CD4-positive, alpha-beta T cell (primary cell): Measurements from ENCODE around the gene KIAA0319L. TPM values are rescaled to one million over a fixed set of nuclear protein-coding genes. Genes with fewer than 3 reads are reported as not detected.

ENCODE experiments used
- ATAC-seq: fragments of 200-7000 bp; cut with Tn5 transposase; one replicate; pipeline ENCODE4 v1.10.0; 2022; ENCODE audit warnings: mild to moderate bottlenecking; ENCODE audit not compliant: poor library complexity
- CTCF ChIA-PET: fragments of 350-600 bp; sonication (Branson Sonifier 250); formaldehyde crosslinking; loops from one replicate; lab custom pipeline; 2021; ENCODE audit warnings: antibody characterized with exemption, inconsistent platforms; lab: Charles Lee
- POLR2A ChIA-PET: fragments of 350-600 bp; sonication (Branson Sonifier 250); formaldehyde crosslinking; loops from one replicate; lab custom pipeline; 2021; ENCODE audit warnings: antibody characterized with exemption, inconsistent platforms; lab: Charles Lee
- DNase-seq, 14 experiments: peaks; one replicate each; pipeline ENCODE4 v3.0.0-alpha.2; 2013 to 2020; ENCODE audit warnings: mixed read lengths in 2 of 14
- H3K27ac ChIP-seq, 2 donors: one replicate each; pipeline versions ENCODE4 v1.5.1 to v1.7.0; 2013; ENCODE audit warnings: low read length in 2 of 2, low read depth in 1 of 2, mild to moderate bottlenecking in 1 of 2
- H3K27me3 ChIP-seq, 2 experiments: 1 replicate in 1 of 2; 2 replicates in 1 of 2; pipeline versions ENCODE4 v1.6.1 to v1.7.0; 2013; ENCODE audit warnings: low read length in 2 of 2, control low read depth in 1 of 2, mild to moderate bottlenecking in 1 of 2, moderate library complexity in 1 of 2; ENCODE audit not compliant: insufficient read depth in 2 of 2, control insufficient read depth in 1 of 2
- H3K36me3 ChIP-seq: one replicate; pipeline ENCODE4 v1.6.1; 2013; ENCODE audit warnings: low read length, control low read depth; ENCODE audit not compliant: insufficient read depth
- H3K4me1 ChIP-seq: one replicate; pipeline ENCODE4 v1.6.1; 2013; ENCODE audit warnings: low read length, control low read depth; ENCODE audit not compliant: insufficient read depth
- H3K4me3 ChIP-seq: one replicate; pipeline ENCODE4 v1.5.1; 2013; ENCODE audit warnings: mild to moderate bottlenecking, low read length, moderate library complexity
- H3K9me3 ChIP-seq, 2 experiments: 1 replicate in 1 of 2; 2 replicates in 1 of 2; pipeline versions ENCODE4 v1.6.1 to v1.7.0; 2013; ENCODE audit warnings: low read length in 2 of 2, mild to moderate bottlenecking in 2 of 2, control low read depth in 1 of 2, moderate library complexity in 1 of 2; ENCODE audit not compliant: control insufficient read depth in 1 of 2, insufficient read depth in 1 of 2
- H3K27ac Mint-ChIP-seq: one replicate; pipeline ENCODE4 v1.8.0; 2020; ENCODE audit warnings: mixed read lengths
- H3K27me3 Mint-ChIP-seq: one replicate; pipeline ENCODE4 v1.8.0; 2021; ENCODE audit warnings: mixed read lengths
- H3K36me3 Mint-ChIP-seq: one replicate; pipeline ENCODE4 v1.8.0; 2021; ENCODE audit warnings: low read depth, mixed read lengths
- H3K4me1 Mint-ChIP-seq: one replicate; pipeline ENCODE4 v1.8.0; 2021; ENCODE audit warnings: low read depth, mixed read lengths
- H3K4me3 Mint-ChIP-seq: one replicate; pipeline ENCODE4 v1.8.0; 2020; ENCODE audit warnings: mild to moderate bottlenecking, mixed read lengths
- H3K9me3 Mint-ChIP-seq: one replicate; pipeline ENCODE4 v1.8.0; 2020; ENCODE audit warnings: mixed read lengths
- CTCF ChIP-seq: fragments of 200-600 bp; IDR thresholded peaks from one replicate; pipeline ENCODE4 v1.8.0; 2022; ENCODE audit warnings: antibody characterized with exemption, mild to moderate bottlenecking
- intact Hi-C, 2 experiments: fragments of 100-400 bp; cut with DNase I in 1 of 2; cut with micrococcal nuclease in 1 of 2; formaldehyde crosslinking; loops; one replicate each; pipeline versions ENCODE4 v1.15.1 to v1.9.0; 2023 to 2025; cut with DNase I, micrococcal nuclease
- total RNA-seq, 174 experiments: library from RNA in 2 of 174; stranded (reverse) in 2 of 174; gene quantifications; one replicate each; pipeline ENCODE4 v1.2.3 and lab custom pipeline; 2021 to 2026

KIAA0319L gene
- total RNA-seq, 2 experiments from 2014 or later, result 50.9 to 53.3 TPM

DNA sequence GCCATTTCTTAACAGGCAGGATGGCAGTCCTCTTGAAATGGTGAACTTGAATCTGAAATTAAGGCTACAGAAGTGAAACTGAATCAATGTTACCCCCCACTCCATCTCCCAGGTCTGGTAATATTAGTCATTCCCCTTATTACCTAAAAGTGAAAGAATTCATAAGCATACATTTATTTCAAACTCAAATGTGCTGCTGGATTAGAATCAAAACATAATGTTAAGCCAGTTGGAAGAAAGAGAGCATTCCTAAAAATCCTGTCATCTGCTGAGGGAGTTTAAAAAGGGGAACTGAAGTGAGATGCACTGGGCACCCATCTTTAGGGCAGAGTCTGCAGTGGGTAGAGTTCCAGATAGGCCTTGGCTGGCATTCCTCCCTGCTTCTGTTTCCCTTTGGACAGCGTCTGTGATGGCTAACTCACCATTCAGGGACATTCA lies 17.4 kb downstream of the KIAA0319L start:
- no peak overlapping the region for H3K4me3 ChIP-seq
- intact Hi-C loops, result loop anchor here in 1 of 2 experiments (1.0 kb wide), 1 partner anchor 33 kb away; no protein-coding TSS in a partner anchor
- Mint-ChIP-seq H3K27ac (peak overlapping the region; percentile 97), H3K27me3 (no peaks in the 10 kb centered on the region), H3K4me1 (peaks cover 93% of the 10 kb centered on the region), H3K36me3 (peaks cover 32% of the 10 kb centered on the region), H3K9me3 (no peaks in the 10 kb centered on the region), H3K4me3 (peak overlapping the region; percentile 87)
- peaks cover 48% of the 10 kb centered on the region for H3K4me1 ChIP-seq
- DNase-seq (peak in 2 of 14 experiments; percentile 33 to 34), ATAC-seq (no peak)
- H3K36me3 ChIP-seq, result peaks cover 9% of the 10 kb centered on the region
- POLR2A ChIA-PET, result interaction anchor here (0.8 to 4.0 kb wide), 6 partner anchors 17 to 88 kb away, joined by 3 to 53 read pairs (median 12); partner anchors contain the start of genes KIAA0319L and NCDN
- no peaks in the 10 kb centered on the region for H3K27me3 ChIP-seq
- CTCF ChIA-PET, result interaction anchor here (0.5 to 2.3 kb wide), 4 partner anchors 25 to 88 kb away, joined by 3 to 10 read pairs (median 4); no protein-coding TSS in a partner anchor
- no peak for TF ChIP-seq CTCF
- H3K27ac ChIP-seq, result peak overlapping the region; percentile 59 to 64
- H3K9me3 ChIP-seq, result no peaks in the 10 kb centered on the region

- Mint-ChIP-seq H3K4me3 (peak overlapping the region; percentile 87), H3K27me3 (no peaks in the 10 kb centered on the region), H3K27ac (peak overlapping the region; percentile 97), H3K36me3 (peaks cover 31% of the 10 kb centered on the region), H3K4me1 (peaks cover 89% of the 10 kb centered on the region), H3K9me3 (no peaks in the 10 kb centered on the region)
- DNase-seq (peak in 11 of 14 experiments; percentile 20 to 83 (median 45)), ATAC-seq (peak; percentile 91)
- CTCF ChIA-PET, result interaction anchor here (1.0 to 2.3 kb wide), 4 partner anchors 25 to 88 kb away, joined by 3 to 10 read pairs (median 6); no protein-coding TSS in a partner anchor
- peaks cover 6% of the 10 kb centered on the region for H3K36me3 ChIP-seq
- H3K27ac ChIP-seq, result peak overlapping the region; percentile 59 to 64
- TF ChIP-seq CTCF, result no peak
- POLR2A ChIA-PET, result interaction anchor here (0.8 to 4.0 kb wide), 9 partner anchors 16 to 392 kb away, joined by 3 to 53 read pairs (median 5); partner anchors contain the start of genes AGO3, KIAA0319L and NCDN
- H3K9me3 ChIP-seq, result no peaks in the 10 kb centered on the region
- H3K4me1 ChIP-seq, result peaks cover 45% of the 10 kb centered on the region
- intact Hi-C loops, result loop anchor here in 1 of 2 experiments (1.0 kb wide), 1 partner anchor 32 kb away; no protein-coding TSS in a partner anchor
- peak overlapping the region; percentile 9 for H3K4me3 ChIP-seq
- no peaks in the 10 kb centered on the region for H3K27me3 ChIP-seq
Measured at GRCh38 chr1:35539073-35539823, 18.0 kb downstream of the KIAA0319L start.

DNA sequence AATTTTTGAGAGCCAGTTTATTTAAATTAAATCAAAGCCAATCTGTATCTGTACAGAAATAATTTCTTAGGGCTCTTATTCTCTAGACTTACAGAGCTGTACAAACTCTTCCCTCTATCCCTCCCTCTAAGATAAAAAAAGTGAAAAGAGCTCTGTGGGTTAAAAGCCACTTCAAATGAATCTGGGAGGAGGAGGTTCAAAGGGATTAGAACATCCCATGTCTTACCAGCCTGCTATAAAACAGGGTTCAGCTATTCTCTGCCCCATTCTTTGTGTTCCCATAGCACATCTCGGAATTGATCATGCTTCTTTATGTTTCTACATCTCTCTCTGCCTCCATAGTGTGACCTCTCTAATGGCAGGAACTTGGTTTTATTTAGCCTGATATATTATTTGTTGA lies 19.4 kb downstream of the KIAA0319L start:
- Mint-ChIP-seq H3K4me3 (peak overlapping the region; percentile 37), H3K27ac (peak overlapping the region; percentile 97), H3K4me1 (peaks cover 90% of the 10 kb centered on the region), H3K27me3 (no peaks in the 10 kb centered on the region), H3K36me3 (peaks cover 33% of the 10 kb centered on the region), H3K9me3 (no peaks in the 10 kb centered on the region)
- POLR2A ChIA-PET, result interaction anchor here (0.8 to 4.0 kb wide), 7 partner anchors 19 to 231 kb away, joined by 3 to 53 read pairs (median 4); partner anchors contain the start of genes KIAA0319L and NCDN
- no peak for TF ChIP-seq CTCF
- DNase-seq (peak in 1 of 14 experiments; percentile 17), ATAC-seq (no peak)
- peaks cover 45% of the 10 kb centered on the region for H3K4me1 ChIP-seq
- no peaks in the 10 kb centered on the region for H3K27me3 ChIP-seq
- no peak overlapping the region for H3K4me3 ChIP-seq
- CTCF ChIA-PET, result interaction anchor here (0.7 to 2.3 kb wide), 5 partner anchors 12 to 87 kb away, joined by 3 to 15 read pairs (median 6); no protein-coding TSS in a partner anchor
- peaks cover 9% of the 10 kb centered on the region for H3K36me3 ChIP-seq
- intact Hi-C loops, result no loop called here
- H3K9me3 ChIP-seq, result no peaks in the 10 kb centered on the region
- peak overlapping the region; percentile 59 to 64 for H3K27ac ChIP-seq
